ENCODE measurements around the gene TCEANC. TPM values are rescaled to one million over a fixed set of nuclear protein-coding genes. Genes with fewer than 3 reads are reported as not detected.

TCEANC gene
- total and polyA plus RNA-seq, 2 of the 4 experiments (the other 2 are of a cell fraction) = 0.99 to 2.5 TPM

GRCh38 chrX:13703135-13703534 lies 50.2 kb downstream of the TCEANC start:
- Histone ChIP-seq H3K23ac (ENCODE audit: low read depth, low read length) (no peak overlapping the region), H2AK9ac (replicated peaks; ENCODE audit: low read depth, low read length, poor library complexity) (no peak overlapping the region), H2AK5ac (ENCODE audit: low read depth, low read length) (no peak overlapping the region), H2BK15ac (ENCODE audit: low read depth, low read length) (no peak overlapping the region), H4K5ac (ENCODE audit: low read depth, low read length) (no peak overlapping the region), H4K20me1 (ENCODE audit: insufficient read depth, low read length) (peaks cover 46% of the 10 kb centered on the region), H3K36me3 (ENCODE audit: control insufficient read depth, insufficient read depth, low read length) (peaks cover 13% of the 10 kb centered on the region; the same call in 1 of the 2 replicates), H3K9me3 (ENCODE audit: control insufficient read depth, insufficient read depth, low read length) (no peaks in the 10 kb centered on the region), H3K4me3 (ENCODE audit: insufficient read depth, low read depth, low read length) (no peak overlapping the region), H3K79me1 (ENCODE audit: low read depth in 1 of 2, low read length in 2 of 2) (peaks cover 14 to 40% of the 10 kb centered on the region in 2 experiments), H3K9ac (ENCODE audit: low read depth, low read length) (no peak overlapping the region), H3K18ac (ENCODE audit: low read depth, low read length) (no peak overlapping the region), H3K4me2 (ENCODE audit: low read depth, low read length) (no peak overlapping the region), H3K27ac (ENCODE audit: insufficient read depth, low read length) (no peak overlapping the region), H3K9me1 (ENCODE audit: insufficient read depth, low read length) (peaks cover 6% of the 10 kb centered on the region), H2BK20ac (ENCODE audit: low read depth, low read length) (no peak overlapping the region), H3K14ac (replicated peaks; ENCODE audit: low read depth, low read length) (no peak overlapping the region), H2BK120ac (ENCODE audit: low read depth, low read length) (no peak overlapping the region), H4K91ac (ENCODE audit: insufficient read depth, low read depth, low read length) (no peak overlapping the region), H2AFZ (replicated peaks; ENCODE audit: low read length, poor library complexity) (no peak overlapping the region), H3K4ac (ENCODE audit: low read depth, low read length) (no peak overlapping the region), H2BK5ac (ENCODE audit: low read depth, low read length, poor library complexity, severe bottlenecking) (no peak overlapping the region), H3K27me3 (ENCODE audit: control insufficient read depth, insufficient read depth, low read length) (no peaks in the 10 kb centered on the region), H3K4me1 (ENCODE audit: control insufficient read depth, insufficient read depth, low read length) (peaks cover 7% of the 10 kb centered on the region), H4K8ac (ENCODE audit: low read depth in 2 of 2, low read length in 2 of 2) (no peak overlapping the region), H3K56ac (ENCODE audit: extremely low read depth, insufficient read depth, low read length) (no peak overlapping the region)
- no TSS peak for BruUV-seq (replicated peaks)
- intact Hi-C loops (cut with micrococcal nuclease) (no loop called here), in situ Hi-C loops (cut with MboI; ENCODE audit: low sequenced_read_pairs) (no loop called here), dilution Hi-C loops (cut with HindIII; ENCODE audit: low sequenced_read_pairs, unreplicated experiment) (no loop called here)
- TF ChIP-seq FOS (IDR thresholded peaks at IDR 0.05; ENCODE audit: low read depth, low read length) (no peak), SMC3 (IDR thresholded peaks at IDR 0.05; ENCODE audit: low read depth, low read length) (no peak), MXI1 (IDR thresholded peaks at IDR 0.05; ENCODE audit: borderline replicate concordance, low read depth, low read length) (no peak), NFE2L2 (IDR thresholded peaks at IDR 0.05; ENCODE audit: low read depth, low read length) (no peak), MAFK (IDR thresholded peaks at IDR 0.05; ENCODE audit: low read depth, low read length) (no peak), MAZ (IDR thresholded peaks at IDR 0.05; ENCODE audit: borderline replicate concordance, low read depth, low read length) (no peak), USF2 (IDR thresholded peaks at IDR 0.05; ENCODE audit: low read depth, low read length) (no peak), ELK1 (IDR thresholded peaks at IDR 0.05; ENCODE audit: borderline replicate concordance, low read depth, low read length) (no peak), CEBPB (IDR thresholded peaks at IDR 0.05; ENCODE audit: low read depth, low read length) (no peak), RFX5 (IDR thresholded peaks at IDR 0.05; ENCODE audit: low read depth, low read length) (no peak), RAD21 (IDR thresholded peaks at IDR 0.05; ENCODE audit: low read length) (no peak), CHD1 (IDR thresholded peaks at IDR 0.05; ENCODE audit: low read depth, low read length) (no peak), RCOR1 (IDR thresholded peaks at IDR 0.05; ENCODE audit: insufficient replicate concordance, low read length) (no peak), CTCF (conservative IDR thresholded peaks at IDR 0.05; ENCODE audit: low read depth, low read length) (no peak), POLR2A (IDR thresholded peaks at IDR 0.05; ENCODE audit: low read depth, low read length) (no peak), BHLHE40 (IDR thresholded peaks at IDR 0.05; ENCODE audit: low read depth, low read length) (no peak)
- WGBS, 2 experiments (ENCODE audit: extremely low coverage in 2 of 2, insufficient read length in 1 of 2) = no CpG with 5 or more reads among the region's 3 CpGs
- ChIA-PET CTCF (no interaction called here), POLR2A (ENCODE audit: unreplicated experiment) (no interaction called here)
- DNase-seq (no peak), ATAC-seq (ENCODE audit: low read depth) (no peak)
